ENCODE measurements around the gene IL5. TPM values are rescaled to one million over a fixed set of nuclear protein-coding genes. Genes with fewer than 3 reads are reported as not detected.

The IL5 gene
- total and polyA plus RNA-seq, 4 experiments from 2014 or later = not detected

DNA sequence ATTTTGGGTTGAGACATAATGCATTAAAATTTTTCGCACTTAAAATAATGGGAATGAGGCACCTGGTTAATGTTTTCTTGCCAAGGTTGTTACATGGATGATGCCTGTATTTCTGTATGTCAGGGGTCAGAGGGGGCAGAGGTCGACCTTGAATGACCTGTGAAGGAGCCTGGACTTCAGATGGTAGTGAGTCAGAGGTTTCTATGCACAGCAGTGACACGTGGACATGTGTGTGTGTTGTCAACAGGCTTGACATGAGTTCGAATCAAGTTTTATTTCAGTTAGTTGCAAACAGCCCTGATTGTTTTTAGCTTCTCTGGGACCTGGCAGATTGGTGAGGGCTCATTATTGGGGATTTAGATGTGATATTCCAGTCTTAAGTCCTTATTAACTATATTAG, 3.6 kb downstream of the IL5 start:
- Mint-ChIP-seq H3K4me3 (no peak overlapping the region), H3K27ac (no peak overlapping the region), H3K9me3 (no peaks in the 10 kb centered on the region), H3K36me3 (no peaks in the 10 kb centered on the region), H3K4me1 (no peaks in the 10 kb centered on the region), H3K27me3 (peaks cover 6% of the 10 kb centered on the region in 2 donors)
- no peak for DNase-seq
- H3K27ac ChIP-seq (ENCODE audit: low read depth, low read length) = no peak overlapping the region
- intact Hi-C loops (cut with micrococcal nuclease) = no loop called here
- ChIA-PET CTCF (ENCODE audit: partially characterized antibody) (interaction anchor here (1.1 kb wide), 1 partner anchor 12 kb away, joined by 5 read pairs; no protein-coding TSS in a partner anchor), POLR2A (ENCODE audit: partially characterized antibody) (interaction anchor here (0.9 kb wide), 1 partner anchor 9 kb away, joined by 3 read pairs; no protein-coding TSS in a partner anchor)
- no peaks in the 10 kb centered on the region for H3K36me3 ChIP-seq (ENCODE audit: insufficient read depth, low read length)
- H3K9me3 ChIP-seq (ENCODE audit: control insufficient read depth in 1 of 2, low read length in 2 of 2) = no peaks in the 10 kb centered on the region
- H3K27me3 ChIP-seq (ENCODE audit: insufficient read depth, low read length) = no peaks in the 10 kb centered on the region
- no peak overlapping the region for H3K4me3 ChIP-seq (ENCODE audit: low read length in 2 of 2)
- H3K4me1 ChIP-seq (ENCODE audit: insufficient read depth, low read length) = no peaks in the 10 kb centered on the region

DNA sequence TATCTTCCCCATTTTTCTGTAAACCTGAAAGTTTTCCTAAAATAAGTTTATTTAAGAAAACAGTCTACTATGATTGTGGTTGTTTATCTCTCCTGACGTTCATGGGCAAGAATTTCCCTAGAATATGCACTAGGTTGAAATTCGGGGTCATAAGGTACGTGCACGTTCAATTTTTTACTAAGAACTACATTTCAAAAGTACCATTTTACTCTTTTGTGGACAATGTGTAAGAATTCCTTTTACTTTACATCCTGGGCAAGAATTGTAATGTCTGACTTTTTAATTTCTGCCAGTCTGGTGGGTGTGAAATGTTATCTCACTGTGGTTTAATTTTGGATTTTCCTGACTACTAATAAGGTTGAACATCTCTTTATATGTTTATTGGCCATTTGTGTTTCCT, 12.4 kb downstream of the IL5 start:
- Mint-ChIP-seq H3K27ac (no peak overlapping the region), H3K4me3 (no peak overlapping the region), H3K27me3 (peaks cover 6 to 8% of the 10 kb centered on the region in 2 donors), H3K9me3 (no peaks in the 10 kb centered on the region), H3K4me1 (peaks cover 8 to 15% (median 12%) of the 10 kb centered on the region in 4 donors), H3K36me3 (no peaks in the 10 kb centered on the region)
- ChIA-PET POLR2A (ENCODE audit: partially characterized antibody) (no interaction called here), CTCF (ENCODE audit: partially characterized antibody) (no interaction called here)
- H3K36me3 ChIP-seq (ENCODE audit: insufficient read depth, low read length) = no peaks in the 10 kb centered on the region
- no peaks in the 10 kb centered on the region for H3K27me3 ChIP-seq (ENCODE audit: insufficient read depth, low read length)
- peaks cover 16% of the 10 kb centered on the region for H3K4me1 ChIP-seq (ENCODE audit: insufficient read depth, low read length)
- H3K27ac ChIP-seq (ENCODE audit: low read depth, low read length) = no peak overlapping the region
- intact Hi-C loops (cut with micrococcal nuclease) = no loop called here
- H3K9me3 ChIP-seq (ENCODE audit: control insufficient read depth in 1 of 2, low read length in 2 of 2) = no peaks in the 10 kb centered on the region
- no peak overlapping the region for H3K4me3 ChIP-seq (ENCODE audit: low read length in 2 of 2)
- DNase-seq = no peak

DNA sequence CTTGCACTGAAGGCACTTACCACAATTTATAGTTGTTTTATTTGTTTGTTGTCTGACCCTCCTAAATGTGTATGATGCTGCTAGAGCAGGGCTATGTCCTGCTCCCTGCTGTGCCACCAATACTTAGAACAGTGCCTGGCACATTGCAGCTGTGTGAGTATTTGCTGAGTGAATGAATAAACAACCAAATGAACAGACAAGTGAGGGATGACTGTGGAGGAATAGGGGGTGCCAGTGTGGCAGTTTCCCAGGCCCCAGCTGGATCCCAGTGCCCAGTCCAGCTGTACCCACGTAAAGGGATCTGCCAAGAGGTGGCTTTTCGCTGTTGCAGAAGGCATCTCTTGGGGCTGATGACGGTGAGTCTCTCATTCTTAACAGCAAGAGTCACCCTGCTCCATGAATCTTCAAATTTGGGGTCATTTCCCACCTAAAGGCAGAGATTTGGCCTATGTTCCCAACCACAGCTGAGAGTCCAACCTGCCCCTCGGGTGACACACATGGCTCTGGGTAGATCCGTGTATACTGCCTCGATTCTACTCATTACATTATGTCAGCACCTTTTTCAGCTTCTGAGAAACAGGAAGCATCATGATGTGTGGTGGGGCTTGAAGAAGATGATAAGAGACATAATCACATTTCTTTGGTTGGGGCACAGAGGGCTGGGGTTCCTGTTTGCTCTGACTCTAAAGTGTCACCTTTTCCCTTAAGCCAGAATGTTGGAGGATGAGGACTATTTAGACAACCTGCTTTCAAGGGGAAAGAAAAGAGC, 14.3 kb downstream of the IL5 start:
- intact Hi-C loops (cut with micrococcal nuclease) = loop anchor here (10.0 kb wide), 2 partner anchors 86 to 356 kb away; no protein-coding TSS in a partner anchor
- Mint-ChIP-seq H3K4me3 (peak overlapping the region in 2 of 8 donors; percentile 11 to 63), H3K27ac (peak overlapping the region in 3 of 7 donors; percentile 33 to 58 (median 43)), H3K36me3 (no peaks in the 10 kb centered on the region), H3K27me3 (peaks cover 2 to 7% of the 10 kb centered on the region in 2 donors), H3K9me3 (no peaks in the 10 kb centered on the region), H3K4me1 (peaks cover 8 to 15% (median 13%) of the 10 kb centered on the region in 4 donors)
- Histone ChIP-seq H3K27ac (ENCODE audit: low read depth, low read length) (no peak overlapping the region), H3K4me3 (ENCODE audit: low read length in 2 of 2) (no peak overlapping the region), H3K4me1 (ENCODE audit: insufficient read depth, low read length) (peaks cover 16% of the 10 kb centered on the region), H3K9me3 (ENCODE audit: control insufficient read depth in 1 of 2, low read length in 2 of 2) (no peaks in the 10 kb centered on the region), H3K36me3 (ENCODE audit: insufficient read depth, low read length) (no peaks in the 10 kb centered on the region), H3K27me3 (ENCODE audit: insufficient read depth, low read length) (no peaks in the 10 kb centered on the region)
- peak in 1 of 5 donors; percentile 9 for DNase-seq
- CTCF ChIA-PET (ENCODE audit: partially characterized antibody) = interaction anchor here (0.9 kb wide), 1 partner anchor 28 kb away, joined by 3 read pairs; the partner anchor contains the start of gene RAD50
- POLR2A ChIA-PET (ENCODE audit: partially characterized antibody) = interaction anchor here (0.9 kb wide), 1 partner anchor 28 kb away, joined by 3 read pairs; the partner anchor contains the start of gene RAD50

DNA sequence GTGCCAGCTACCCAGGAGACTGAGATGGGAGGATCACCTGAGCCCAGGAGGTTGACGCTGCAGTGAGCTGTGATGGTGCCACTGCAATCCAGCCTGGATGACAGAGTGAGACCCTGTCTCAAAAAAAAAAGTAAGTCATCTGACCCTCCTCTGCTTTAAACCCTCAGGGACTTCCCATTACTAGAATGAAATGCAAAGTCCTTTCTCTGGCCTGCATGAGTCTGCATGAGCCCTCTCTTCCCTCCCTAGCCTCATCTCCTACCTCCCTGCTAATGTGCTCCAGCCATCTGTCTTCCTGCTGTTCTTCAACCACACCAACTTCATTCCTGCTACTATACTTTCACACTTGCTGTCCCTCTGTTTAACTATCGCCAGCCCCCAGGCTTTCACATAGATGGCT, 15.3 kb downstream of the IL5 start:
- Histone ChIP-seq H3K9me3 (ENCODE audit: control insufficient read depth in 1 of 2, low read length in 2 of 2) (no peaks in the 10 kb centered on the region), H3K4me3 (ENCODE audit: low read length in 2 of 2) (no peak overlapping the region), H3K4me1 (ENCODE audit: insufficient read depth, low read length) (peaks cover 16% of the 10 kb centered on the region), H3K36me3 (ENCODE audit: insufficient read depth, low read length) (no peaks in the 10 kb centered on the region), H3K27me3 (ENCODE audit: insufficient read depth, low read length) (no peaks in the 10 kb centered on the region), H3K27ac (ENCODE audit: low read depth, low read length) (no peak overlapping the region)
- no peaks in the 10 kb centered on the region for H3K9me3 Mint-ChIP-seq
- peaks cover 8 to 15% (median 13%) of the 10 kb centered on the region in 4 donors for H3K4me1 Mint-ChIP-seq
- H3K4me3 Mint-ChIP-seq = no peak overlapping the region
- intact Hi-C loops (cut with micrococcal nuclease) = loop anchor here (10.0 kb wide), 2 partner anchors 87 to 357 kb away; no protein-coding TSS in a partner anchor
- no peak for DNase-seq
- peaks cover 2 to 7% of the 10 kb centered on the region in 2 donors for H3K27me3 Mint-ChIP-seq
- POLR2A ChIA-PET (ENCODE audit: partially characterized antibody) = no interaction called here
- no peak overlapping the region for H3K27ac Mint-ChIP-seq
- CTCF ChIA-PET (ENCODE audit: partially characterized antibody) = interaction anchor here (0.7 to 3.4 kb wide), 16 partner anchors 9 to 360 kb away, joined by 3 to 47 read pairs (median 5); no protein-coding TSS in a partner anchor
- H3K36me3 Mint-ChIP-seq = no peaks in the 10 kb centered on the region

DNA sequence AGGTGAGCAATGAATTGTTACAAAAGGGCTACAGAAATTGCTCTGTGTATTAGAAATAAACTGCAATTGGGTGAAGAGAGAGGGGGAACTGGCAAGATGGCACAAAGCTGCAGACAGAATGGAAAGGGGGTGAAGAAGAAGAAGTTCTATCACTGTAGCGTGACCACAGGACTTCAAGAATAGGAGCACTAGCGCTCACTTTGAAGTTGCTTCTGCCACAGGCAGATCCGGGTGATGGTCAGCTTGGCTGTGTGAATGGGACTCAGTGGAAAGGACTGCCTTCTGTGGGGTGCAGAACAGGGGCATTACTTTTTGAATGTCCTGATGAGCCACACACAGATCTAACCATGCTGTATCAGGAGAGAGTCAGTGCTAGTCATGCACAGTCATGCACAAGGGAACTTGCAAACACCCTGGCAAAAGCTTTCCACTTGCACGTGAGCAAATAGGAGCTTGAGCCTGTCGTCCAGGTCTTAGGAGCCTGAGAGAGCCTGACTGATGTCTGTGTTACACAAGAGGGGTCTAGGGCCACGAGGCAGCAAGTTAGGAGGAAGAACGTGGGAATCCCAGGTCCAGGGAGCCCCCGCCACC, 16.3 kb downstream of the IL5 start:
- Mint-ChIP-seq H3K27ac (no peak overlapping the region), H3K27me3 (peaks cover 2 to 5% of the 10 kb centered on the region in 2 donors), H3K9me3 (no peaks in the 10 kb centered on the region), H3K4me3 (no peak overlapping the region), H3K36me3 (no peaks in the 10 kb centered on the region), H3K4me1 (peaks cover 8 to 15% (median 13%) of the 10 kb centered on the region in 4 donors)
- intact Hi-C loops (cut with micrococcal nuclease) = loop anchor here (1.0 to 10.0 kb wide), 5 partner anchors 29 to 358 kb away; partner anchors contain the start of gene RAD50
- no peak for DNase-seq
- Histone ChIP-seq H3K4me1 (ENCODE audit: insufficient read depth, low read length) (peaks cover 16% of the 10 kb centered on the region), H3K4me3 (ENCODE audit: low read length in 2 of 2) (no peak overlapping the region), H3K9me3 (ENCODE audit: control insufficient read depth in 1 of 2, low read length in 2 of 2) (no peaks in the 10 kb centered on the region), H3K27me3 (ENCODE audit: insufficient read depth, low read length) (no peaks in the 10 kb centered on the region), H3K36me3 (ENCODE audit: insufficient read depth, low read length) (no peaks in the 10 kb centered on the region), H3K27ac (ENCODE audit: low read depth, low read length) (no peak overlapping the region)
- POLR2A ChIA-PET (ENCODE audit: partially characterized antibody) = no interaction called here
- CTCF ChIA-PET (ENCODE audit: partially characterized antibody) = interaction anchor here (0.5 to 3.7 kb wide), 37 partner anchors 10 to 1848 kb away, joined by 3 to 47 read pairs (median 5); partner anchors contain the start of gene RAD50

DNA sequence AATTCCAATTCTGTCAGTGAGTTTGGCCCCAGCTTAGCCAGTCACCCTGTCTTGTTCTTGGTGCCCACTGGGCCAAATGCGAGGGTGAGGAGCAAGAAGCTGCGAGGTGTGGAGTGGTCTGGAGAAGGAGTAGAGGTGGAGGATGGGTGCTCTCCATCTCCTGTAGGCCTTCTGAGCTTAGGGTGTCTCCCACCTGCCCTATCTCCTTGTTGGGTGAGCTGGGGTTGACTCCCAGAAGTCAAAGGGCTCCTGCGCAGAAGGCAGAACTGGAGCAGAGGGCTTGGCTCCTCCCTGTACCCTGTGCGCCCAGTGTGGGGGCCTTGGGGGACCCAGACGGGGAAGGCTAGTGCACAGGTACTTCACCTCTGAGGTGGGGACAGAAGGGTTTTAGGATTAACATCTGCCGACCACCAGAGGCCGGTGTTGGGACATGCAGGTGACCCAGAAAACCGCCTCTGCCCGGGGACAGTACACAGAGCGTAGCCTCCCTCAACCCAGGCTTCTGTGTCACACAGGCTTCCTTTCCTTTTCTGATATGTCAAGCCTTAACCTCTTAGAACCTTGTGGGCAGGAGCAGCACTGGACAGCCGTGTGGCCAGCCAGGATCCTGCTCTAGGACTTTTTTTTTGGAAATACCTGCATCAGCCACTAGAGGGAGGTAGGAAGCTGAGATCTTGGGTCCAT, 16.9 kb downstream of the IL5 start:
- no peak overlapping the region for H3K27ac Mint-ChIP-seq
- no peak overlapping the region for H3K27ac ChIP-seq (ENCODE audit: low read depth, low read length)
- no peaks in the 10 kb centered on the region for H3K36me3 Mint-ChIP-seq
- H3K4me1 ChIP-seq (ENCODE audit: insufficient read depth, low read length) = peaks cover 16% of the 10 kb centered on the region
- H3K4me3 Mint-ChIP-seq = peak overlapping the region in 2 of 8 donors; percentile 57 to 60
- peaks cover 0 to 1% of the 10 kb centered on the region in 2 donors for H3K27me3 Mint-ChIP-seq
- POLR2A ChIA-PET (ENCODE audit: partially characterized antibody) = interaction anchor here (0.5 kb wide), 1 partner anchor 45 kb away, joined by 3 read pairs; no protein-coding TSS in a partner anchor
- H3K4me3 ChIP-seq (ENCODE audit: low read length in 2 of 2) = no peak overlapping the region
- intact Hi-C loops (cut with micrococcal nuclease) = loop anchor here (1.0 to 10.0 kb wide), 5 partner anchors 30 to 358 kb away; partner anchors contain the start of gene RAD50
- no peaks in the 10 kb centered on the region for H3K9me3 Mint-ChIP-seq
- DNase-seq = peak; percentile 43 to 63 (median 49)
- H3K9me3 ChIP-seq (ENCODE audit: control insufficient read depth in 1 of 2, low read length in 2 of 2) = no peaks in the 10 kb centered on the region
- no peaks in the 10 kb centered on the region for H3K27me3 ChIP-seq (ENCODE audit: insufficient read depth, low read length)
- peaks cover 8 to 15% (median 13%) of the 10 kb centered on the region in 4 donors for H3K4me1 Mint-ChIP-seq
- CTCF ChIA-PET (ENCODE audit: partially characterized antibody) = interaction anchor here (0.5 to 3.7 kb wide), 40 partner anchors 11 to 362 kb away, joined by 3 to 47 read pairs (median 4); partner anchors contain the start of genes GDF9, RAD50 and UQCRQ
- no peaks in the 10 kb centered on the region for H3K36me3 ChIP-seq (ENCODE audit: insufficient read depth, low read length)
